Stimulated activated CD4-positive, alpha-beta T cell treated with anti-CD3 and anti-CD28 coated beads, Interleukin-15, amount 100 ng/mL, for 48 hours (primary cell): ENCODE data around the gene LZTR1.

ENCODE experiments used
- DNase-seq, 2 donors: peaks; one replicate each; pipeline ENCODE4 v3.0.0-alpha.2; 2020; ENCODE audit warnings: low read depth in 2 of 2

The LZTR1 gene

DNA sequence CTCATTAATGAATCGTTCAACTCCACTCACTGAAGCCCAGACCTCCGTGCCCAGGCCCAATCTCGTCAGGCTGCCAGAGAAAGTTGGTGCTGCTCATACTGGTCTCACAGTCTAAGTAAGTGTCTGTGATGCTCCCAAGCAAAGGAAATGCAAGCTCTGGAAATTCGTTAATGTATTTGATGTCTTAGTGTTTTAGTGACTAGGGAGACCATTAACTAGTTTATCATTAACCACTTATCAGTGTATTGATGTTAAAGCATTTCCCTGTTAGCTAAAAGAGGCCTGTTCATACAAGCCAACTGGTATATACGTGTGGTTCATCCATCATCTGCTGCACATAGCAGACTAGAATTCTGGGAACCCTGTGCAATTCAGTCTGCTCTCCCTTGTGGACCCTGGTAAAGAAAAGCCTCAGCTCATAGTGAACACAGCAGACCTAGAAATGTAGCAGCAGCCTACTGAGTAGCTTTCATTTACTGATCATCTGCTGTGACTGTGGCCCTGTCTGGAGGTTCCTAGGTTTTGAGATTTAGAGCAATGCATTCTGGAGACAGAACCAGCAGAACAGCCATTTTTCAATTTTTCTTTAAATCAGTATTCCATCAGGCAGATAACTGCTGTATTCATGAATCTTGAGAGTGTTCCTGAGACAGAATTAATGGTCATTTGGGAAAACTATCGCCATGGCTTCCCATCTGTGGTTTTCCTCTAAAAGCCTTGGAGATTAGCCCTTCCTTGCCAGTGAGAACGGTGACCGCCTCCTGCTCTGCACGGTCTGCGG, 30.8 kb upstream of the LZTR1 start:
- no peak for DNase-seq

GRCh38 chr22:20951932-20952380, 30.1 kb upstream of the LZTR1 start:
- no peak for DNase-seq

DNA sequence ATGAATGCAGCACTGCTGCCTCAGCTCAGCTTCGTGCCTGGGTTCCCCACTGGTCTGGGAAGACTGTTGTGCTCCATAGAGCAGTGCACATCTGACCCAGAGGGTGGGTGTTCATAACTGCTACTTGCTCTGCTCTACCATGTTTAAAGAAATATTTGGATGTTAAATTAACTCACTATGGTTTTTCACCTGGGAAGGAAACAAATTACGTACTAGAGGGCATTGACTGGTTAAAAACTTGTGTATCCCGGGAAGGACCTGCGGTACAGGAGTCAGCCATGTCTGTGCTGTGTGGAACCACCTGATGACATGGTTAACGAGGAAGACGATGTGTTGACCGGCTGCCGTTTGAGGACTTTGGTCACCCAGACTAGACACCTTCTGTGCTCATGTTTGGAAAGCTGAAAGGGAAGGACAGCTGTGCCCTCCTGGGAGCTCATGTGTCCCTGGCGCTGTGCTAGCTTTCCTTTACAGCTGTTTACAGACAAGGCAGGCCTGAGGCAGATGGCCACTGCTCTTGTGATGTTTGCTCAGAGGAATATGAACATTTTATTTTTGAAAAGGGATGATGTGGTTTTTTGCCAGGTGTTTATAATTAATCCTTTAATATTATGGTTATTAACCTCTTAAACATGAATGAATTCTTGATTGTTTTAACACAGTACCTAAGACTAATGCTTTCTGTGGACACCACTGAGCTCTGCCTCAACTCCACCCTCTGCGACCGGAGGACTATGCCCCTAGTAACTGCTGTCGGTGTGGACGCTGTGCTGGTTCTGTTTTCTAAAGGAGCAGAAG, 29.4 kb upstream of the LZTR1 start:
- DNase-seq, result no peak

- DNase-seq, result no peak
These were observed 28.8 kb upstream of the LZTR1 start for GRCh38 chr22:20953342-20953608.

DNA sequence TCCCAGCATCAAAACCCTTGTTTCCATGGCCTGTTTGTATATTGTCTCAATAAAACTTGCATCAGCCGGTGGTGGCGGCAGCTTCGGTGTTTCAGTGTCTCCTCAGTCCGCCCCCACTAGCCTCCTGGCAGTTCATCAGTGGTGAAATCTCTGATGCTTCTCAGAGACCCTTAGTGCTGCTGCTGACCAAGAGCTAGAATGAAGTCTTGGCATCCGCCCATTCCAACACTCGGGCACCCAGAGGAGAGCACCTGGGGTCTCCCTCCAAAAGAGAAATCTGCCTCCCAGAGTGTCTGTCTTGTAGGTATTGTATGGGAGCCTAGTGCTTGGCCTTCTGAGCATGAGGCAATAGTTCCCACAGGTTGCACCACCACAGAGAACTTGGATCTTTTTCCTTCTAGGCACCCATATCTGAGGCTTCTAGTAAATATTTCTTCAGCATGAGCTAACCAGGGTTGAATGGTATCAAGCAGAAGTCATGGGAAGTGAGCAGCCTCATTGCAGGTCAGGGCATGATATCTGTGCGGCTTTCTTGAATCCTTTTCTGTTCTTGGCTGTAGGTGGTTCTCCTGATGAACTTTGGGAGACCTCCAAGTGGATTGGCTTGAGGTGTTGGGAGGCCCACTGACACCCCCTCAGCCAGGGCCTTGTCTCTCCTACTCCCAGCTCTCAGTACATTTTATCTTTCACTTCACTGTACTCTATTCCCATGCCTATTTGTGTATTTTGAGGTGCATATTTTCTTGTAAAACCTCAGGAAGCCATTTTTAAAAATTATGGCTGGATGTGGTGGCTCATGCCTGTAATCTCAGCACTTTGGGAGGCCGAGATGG, 28.2 kb upstream of the LZTR1 start:
- no peak for DNase-seq

GRCh38 chr22:20955548-20955947, 26.5 kb upstream of the LZTR1 start:
- DNase-seq, result no peak

GRCh38 chr22:20956258-20957101, 25.6 kb upstream of the LZTR1 start:
- no peak for DNase-seq

DNA sequence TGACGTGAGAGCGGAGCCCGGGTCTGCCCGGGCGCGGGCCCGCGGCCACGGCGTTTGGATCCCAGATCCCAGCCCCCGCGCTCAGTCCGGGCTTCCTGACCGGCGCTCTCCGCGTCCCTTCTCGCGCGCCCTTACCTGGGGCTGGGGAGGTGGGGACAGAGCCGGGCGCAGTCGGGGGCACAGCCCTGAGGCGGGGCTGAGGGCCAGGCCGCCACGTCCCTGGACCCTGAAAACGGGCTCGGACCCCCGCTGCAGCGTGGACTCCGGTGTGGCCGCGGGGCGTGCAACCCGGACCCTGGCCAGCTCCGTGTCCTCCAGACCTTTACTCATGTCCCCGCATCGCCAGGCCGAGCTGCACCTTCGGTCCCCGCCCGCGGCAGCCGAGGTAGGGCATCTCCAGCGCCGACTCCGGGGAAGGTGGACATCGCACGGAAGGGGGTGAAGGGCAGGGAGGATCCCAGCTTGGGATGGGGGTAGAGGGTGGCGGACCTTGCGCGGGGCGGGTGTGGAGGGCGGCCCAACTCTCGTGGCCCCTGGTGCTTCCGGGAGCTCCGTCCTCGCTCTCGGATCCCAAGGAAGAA, 24.9 kb upstream of the LZTR1 start:
- DNase-seq, result no peak

- no peak for DNase-seq
These were observed 24.2 kb upstream of the LZTR1 start for GRCh38 chr22:20957683-20958431.

GRCh38 chr22:20959578-20960461, 22.3 kb upstream of the LZTR1 start:
- no peak for DNase-seq

GRCh38 chr22:20960609-20961008, 21.5 kb upstream of the LZTR1 start:
- DNase-seq, result no peak

GRCh38 chr22:20962491-20962945, 19.6 kb upstream of the LZTR1 start:
- no peak for DNase-seq

- DNase-seq, result no peak
These were observed 18.7 kb upstream of the LZTR1 start for GRCh38 chr22:20963201-20964052.

DNA sequence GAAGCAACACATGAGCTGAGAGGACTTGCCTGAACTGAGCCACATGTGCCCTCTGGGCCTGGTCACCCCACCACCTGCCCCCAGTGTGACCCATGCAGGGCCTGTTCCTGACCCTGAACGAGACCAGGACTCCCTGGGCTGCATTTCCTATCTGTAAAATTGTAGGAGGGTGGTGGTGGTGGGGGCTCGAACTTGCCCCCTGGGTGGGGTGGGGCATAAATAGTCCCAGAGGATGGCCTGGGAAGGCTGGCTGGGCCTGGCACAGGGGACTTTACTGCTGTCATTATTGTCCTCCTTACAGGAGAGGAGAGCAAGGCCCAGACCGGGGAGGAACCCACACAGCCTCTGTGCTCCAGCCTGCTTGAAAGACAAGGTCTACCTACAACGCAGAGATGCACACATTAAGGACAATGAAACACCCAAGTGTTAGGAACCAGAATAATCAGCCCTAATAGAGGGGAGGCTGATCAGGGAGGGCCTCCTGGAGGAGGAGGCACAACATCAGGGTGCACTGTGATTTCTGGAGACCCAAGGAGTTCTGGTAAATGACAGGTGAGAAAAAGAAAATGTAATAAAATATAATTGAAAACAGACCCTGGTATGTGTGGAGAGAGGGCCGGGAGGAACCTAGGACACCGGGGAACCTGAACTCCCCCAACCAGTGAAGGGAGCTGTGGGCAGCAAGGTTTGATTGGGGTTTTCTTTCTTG, 17.9 kb upstream of the LZTR1 start:
- DNase-seq, result no peak

- no peak for DNase-seq
These were observed 17.3 kb upstream of the LZTR1 start for GRCh38 chr22:20964799-20965103.

- DNase-seq, result no peak
These were observed 16.8 kb upstream of the LZTR1 start for GRCh38 chr22:20965104-20965887.
